Spleen (tissue), 11 donors: Measurements from ENCODE around the gene LRRC4C. TPM values are rescaled to one million over a fixed set of nuclear protein-coding genes. Genes with fewer than 3 reads are reported as not detected.
"Not testable (repeated sequence)": the region's sequence is repeated elsewhere in the genome, so short reads cannot be mapped to it uniquely, and the experiment has no call there.

Experiments
- DNase-seq: peaks from one replicate; pipeline ENCODE4 v3.0.0-alpha.2; 2020
- H3K27ac ChIP-seq, 8 donors: fragments of 200-600 bp; sonication (generic) in 7 of 8; 1 replicate in 4 of 8; 2 replicates in 4 of 8; pipeline versions ENCODE4 v1.5.0 to v1.8.0; 2016 to 2021; ENCODE audit warnings: inconsistent platforms in 4 of 8, mild to moderate bottlenecking in 4 of 8, moderate library complexity in 1 of 8
- H3K27me3 ChIP-seq, 7 donors: fragments of 200-600 bp; sonication (generic) in 6 of 7; replicated peaks in 1 of 7; 1 replicate in 4 of 7; 2 replicates in 3 of 7; pipeline versions ENCODE4 v1.5.0 to v1.8.0; 2016 to 2021; ENCODE audit warnings: inconsistent platforms in 3 of 7, mild to moderate bottlenecking in 1 of 7
- H3K36me3 ChIP-seq, 6 donors: fragments of 200-600 bp; sonication (generic) in 5 of 6; 1 replicate in 4 of 6; 2 replicates in 2 of 6; pipeline versions ENCODE4 v1.5.0 to v1.8.0; 2016 to 2021; ENCODE audit warnings: inconsistent platforms in 2 of 6
- H3K4me1 ChIP-seq, 6 donors: fragments of 200-600 bp; sonication (generic) in 5 of 6; 1 replicate in 3 of 6; 2 replicates in 3 of 6; pipeline versions ENCODE4 v1.5.0 to v1.8.0; 2016 to 2021; ENCODE audit warnings: inconsistent platforms in 3 of 6
- H3K4me3 ChIP-seq, 8 donors: fragments of 200-600 bp; sonication (generic) in 7 of 8; 1 replicate in 4 of 8; 2 replicates in 4 of 8; pipeline versions ENCODE4 v1.5.0 to v1.8.0; 2016 to 2021; ENCODE audit warnings: inconsistent platforms in 4 of 8, mild to moderate bottlenecking in 4 of 8, moderate library complexity in 2 of 8
- H3K9me3 ChIP-seq, 8 donors: fragments of 200-600 bp; sonication (generic) in 7 of 8; 1 replicate in 4 of 8; 2 replicates in 4 of 8; pipeline versions ENCODE4 v1.5.0 to v1.8.0; 2016 to 2021; ENCODE audit warnings: inconsistent platforms in 4 of 8
- POLR2A ChIP-seq, 3 donors: fragments of 450-650 bp; IDR thresholded peaks; one replicate each; pipeline ENCODE4 v1.5.1; 2017; ENCODE audit warnings: antibody characterized with exemption in 3 of 3, mild to moderate bottlenecking in 1 of 3
- POLR2AphosphoS5 ChIP-seq, 3 donors: sonication (generic); formaldehyde crosslinking; IDR thresholded peaks; one replicate each; pipeline ENCODE4 v1.5.1; 2017; ENCODE audit warnings: antibody characterized with exemption in 3 of 3
- WGBS, 5 donors: extraction: QIAGEN DNeasy Blood & Tissue Kit in 3 of 5; methylation state at CpG; one replicate each; pipeline versions ENCODE4 v1.1.5 to v1.1.7; 2013 to 2018; 5-methylcytosine and 5-hydroxymethylcytosine counted together
- intact Hi-C: fragments of 100-400 bp; cut with DNase I; formaldehyde crosslinking; loops from one replicate; pipeline ENCODE4 v1.15.0; 2023; ENCODE audit warnings: low total_unique reads
- polyA plus RNA-seq, 3 donors: library from polyadenylated mRNA; stranded (reverse); fragments of 200-250 nt; gene quantifications; one replicate each; pipeline ENCODE4 v1.2.1, GENCODE V29; 2013
- total RNA-seq, 7 donors: library from RNA; depleted of rRNA in 3 of 7; stranded (reverse); fragments of >200 nt in 3 of 7; fragmentation: NEBNext Ultra II Directional in 4 of 7; extraction: Animal tissue kit (Norgen Biotek cat#: 25700) in 4 of 7; gene quantifications; one replicate each; pipeline versions ENCODE4 v1.1.0 to v1.2.1, GENCODE V29; 2016 to 2021
- TF ChIP-seq, protein P1 (sequence below), 11 experiments: fragments of 200-600 bp in 7 of 11; fragments of 450-650 bp in 4 of 11; sonication (generic) in 4 of 11; IDR thresholded peaks in 8 of 11; conservative IDR thresholded peaks in 3 of 11; 1 replicate in 7 of 11; 2 replicates in 4 of 11; pipeline versions ENCODE4 v1.4.0 to v1.8.0; 2016 to 2021; ENCODE audit warnings: antibody characterized with exemption in 11 of 11, inconsistent platforms in 4 of 11, mild to moderate bottlenecking in 1 of 11
- donor health status: healthy with polysubstance abuse.
- donor health status: DM: no; HTN: no; CAD: no; lungs with moderate emphysema.
- donor health status: DM: no; HTN: no; CAD: no.
- donor health status: Bipolar disorder and iron deficiency.
- donor health status: healthy.
- donor health status: DM: no; HTN: no; CAD: no.
- donor health status: DM: yes; HTN: yes; CAD: no.

The LRRC4C gene
- total and polyA plus RNA-seq, 10 donors: 0.15 to 8.9 (median 1.9) TPM

GRCh38 chr11:41039592-41039991 is 419.9 kb downstream of the LRRC4C start:
- WGBS, 5 donors: 69 to 94% (median 77%) methylated on average over 8 of the region's 8 CpGs
- no peak for TF ChIP-seq POLR2AphosphoS5 (IDR thresholded peaks at IDR 0.05)
- TF ChIP-seq, protein P1, sequence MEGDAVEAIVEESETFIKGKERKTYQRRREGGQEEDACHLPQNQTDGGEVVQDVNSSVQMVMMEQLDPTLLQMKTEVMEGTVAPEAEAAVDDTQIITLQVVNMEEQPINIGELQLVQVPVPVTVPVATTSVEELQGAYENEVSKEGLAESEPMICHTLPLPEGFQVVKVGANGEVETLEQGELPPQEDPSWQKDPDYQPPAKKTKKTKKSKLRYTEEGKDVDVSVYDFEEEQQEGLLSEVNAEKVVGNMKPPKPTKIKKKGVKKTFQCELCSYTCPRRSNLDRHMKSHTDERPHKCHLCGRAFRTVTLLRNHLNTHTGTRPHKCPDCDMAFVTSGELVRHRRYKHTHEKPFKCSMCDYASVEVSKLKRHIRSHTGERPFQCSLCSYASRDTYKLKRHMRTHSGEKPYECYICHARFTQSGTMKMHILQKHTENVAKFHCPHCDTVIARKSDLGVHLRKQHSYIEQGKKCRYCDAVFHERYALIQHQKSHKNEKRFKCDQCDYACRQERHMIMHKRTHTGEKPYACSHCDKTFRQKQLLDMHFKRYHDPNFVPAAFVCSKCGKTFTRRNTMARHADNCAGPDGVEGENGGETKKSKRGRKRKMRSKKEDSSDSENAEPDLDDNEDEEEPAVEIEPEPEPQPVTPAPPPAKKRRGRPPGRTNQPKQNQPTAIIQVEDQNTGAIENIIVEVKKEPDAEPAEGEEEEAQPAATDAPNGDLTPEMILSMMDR (IDR thresholded peaks at IDR 0.05 in 8 of 11, conservative IDR thresholded peaks at IDR 0.05 in 3 of 11): no peak
- no peak for TF ChIP-seq POLR2A (IDR thresholded peaks at IDR 0.05)

DNA sequence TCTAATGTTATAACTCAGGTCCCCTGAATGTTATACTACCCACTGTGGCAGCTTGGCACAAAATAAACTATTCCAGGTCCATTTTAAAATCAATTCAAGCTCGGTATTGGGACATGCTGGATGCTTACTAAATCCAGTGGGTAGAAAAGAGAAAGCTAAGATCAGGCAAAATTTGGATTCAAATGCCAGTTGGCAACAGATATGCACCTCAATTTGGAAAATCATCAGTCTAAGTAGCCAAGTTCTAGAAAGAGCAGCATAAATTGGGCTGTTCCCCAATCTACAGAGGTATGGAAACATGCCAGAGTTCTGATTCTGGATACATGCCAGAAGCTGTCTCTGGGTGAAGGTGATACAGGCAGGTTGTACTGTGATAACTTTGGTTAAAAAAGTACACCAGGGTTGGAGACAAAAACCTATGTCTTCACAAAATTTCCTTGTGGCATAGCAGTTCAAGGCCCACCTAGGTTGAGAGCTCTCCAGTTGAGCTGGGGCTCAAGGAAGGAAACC is 427.8 kb downstream of the LRRC4C start:
- Histone ChIP-seq H3K4me3 (no peak overlapping the region), H3K36me3 (no peaks in the 10 kb centered on the region), H3K27ac (no peak overlapping the region), H3K27me3 (no peaks in the 10 kb centered on the region), H3K4me1 (no peaks in the 10 kb centered on the region), H3K9me3 (peaks cover 0 to 11% (median 0%) of the 10 kb centered on the region in 8 donors)
- WGBS, 5 donors: 66 to 81% (median 77%) methylated on average over 1 of the region's 1 CpG
- intact Hi-C loops: no loop called here
- TF ChIP-seq POLR2AphosphoS5 (IDR thresholded peaks at IDR 0.05) (no peak), POLR2A (IDR thresholded peaks at IDR 0.05) (no peak)
- TF ChIP-seq, protein P1 (IDR thresholded peaks at IDR 0.05 in 8 of 11, conservative IDR thresholded peaks at IDR 0.05 in 3 of 11): no peak
- DNase-seq: no peak

More at GRCh38 chr11:41039592-41039991, 419.9 kb downstream of the LRRC4C start:
- no peak for DNase-seq
- intact Hi-C loops: no loop called here
- Histone ChIP-seq H3K4me1 (no peaks in the 10 kb centered on the region), H3K4me3 (no peak overlapping the region), H3K27ac (no peak overlapping the region), H3K36me3 (no peaks in the 10 kb centered on the region), H3K27me3 (no peaks in the 10 kb centered on the region), H3K9me3 (peaks cover 0 to 17% (median 0%) of the 10 kb centered on the region in 8 donors)

- H3K4me1 ChIP-seq: no peaks in the 10 kb centered on the region
- H3K27ac ChIP-seq: no peak overlapping the region
- H3K9me3 ChIP-seq: peaks cover 0 to 11% (median 4%) of the 10 kb centered on the region in 8 donors
- intact Hi-C loops: no loop called here
- no peak overlapping the region for H3K4me3 ChIP-seq
- H3K36me3 ChIP-seq: no peaks in the 10 kb centered on the region
- 82 to 90% (median 84%) methylated on average over 4 of the region's 4 CpGs for WGBS, 5 donors
- TF ChIP-seq POLR2A (IDR thresholded peaks at IDR 0.05) (no peak), POLR2AphosphoS5 (IDR thresholded peaks at IDR 0.05) (no peak)
- TF ChIP-seq, protein P1 (IDR thresholded peaks at IDR 0.05 in 8 of 11, conservative IDR thresholded peaks at IDR 0.05 in 3 of 11): no peak
- H3K27me3 ChIP-seq: no peaks in the 10 kb centered on the region
- DNase-seq: no peak
These were observed 439.2 kb downstream of the LRRC4C start for GRCh38 chr11:41020259-41020658.

DNA sequence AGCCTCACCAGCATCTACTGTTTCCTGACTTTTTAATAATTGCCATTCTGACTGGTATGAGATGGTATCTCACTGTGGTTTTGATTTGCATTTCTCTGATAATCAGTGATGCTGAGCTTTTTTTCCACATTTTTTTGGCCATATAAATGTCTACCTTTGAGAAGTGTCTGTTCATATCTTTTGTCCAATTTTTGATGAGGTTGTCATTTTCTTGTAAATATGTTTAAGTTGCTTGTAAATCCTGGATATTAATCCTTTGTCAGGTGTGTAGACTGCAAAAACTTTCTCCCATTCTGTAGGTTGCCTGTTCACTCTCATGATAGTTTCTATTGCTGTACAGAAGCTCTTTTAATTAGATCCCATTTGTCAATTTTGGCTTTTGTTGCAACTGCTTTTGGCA is 439.8 kb downstream of the LRRC4C start:
- intact Hi-C loops, H3K4me1 ChIP-seq, H3K27ac ChIP-seq, H3K27me3 ChIP-seq, H3K36me3 ChIP-seq, DNase-seq, H3K4me3 ChIP-seq: not testable (repeated sequence)
- peaks cover 0 to 11% (median 4%) of the 10 kb centered on the region in 8 donors for H3K9me3 ChIP-seq

- Histone ChIP-seq H3K9me3 (peaks cover 0 to 17% (median 4%) of the 10 kb centered on the region in 8 donors), H3K4me1 (no peaks in the 10 kb centered on the region), H3K27me3 (no peaks in the 10 kb centered on the region), H3K36me3 (no peaks in the 10 kb centered on the region), H3K4me3 (no peak overlapping the region), H3K27ac (no peak overlapping the region)
- intact Hi-C loops: no loop called here
- 29 to 39% (median 37%) methylated on average over 3 of the region's 3 CpGs for WGBS, 5 donors
- no peak for DNase-seq
- TF ChIP-seq, protein P1 (IDR thresholded peaks at IDR 0.05 in 8 of 11, conservative IDR thresholded peaks at IDR 0.05 in 3 of 11): no peak
- no peak for TF ChIP-seq POLR2A (IDR thresholded peaks at IDR 0.05)
- no peak for TF ChIP-seq POLR2AphosphoS5 (IDR thresholded peaks at IDR 0.05)
These were observed 441.2 kb downstream of the LRRC4C start for GRCh38 chr11:41018224-41018623.
